ENCODE data around the gene OTUB2.
A peak's percentile ranks its signal among the peaks of the same experiment; 100 is the strongest.

OTUB2 gene

DNA sequence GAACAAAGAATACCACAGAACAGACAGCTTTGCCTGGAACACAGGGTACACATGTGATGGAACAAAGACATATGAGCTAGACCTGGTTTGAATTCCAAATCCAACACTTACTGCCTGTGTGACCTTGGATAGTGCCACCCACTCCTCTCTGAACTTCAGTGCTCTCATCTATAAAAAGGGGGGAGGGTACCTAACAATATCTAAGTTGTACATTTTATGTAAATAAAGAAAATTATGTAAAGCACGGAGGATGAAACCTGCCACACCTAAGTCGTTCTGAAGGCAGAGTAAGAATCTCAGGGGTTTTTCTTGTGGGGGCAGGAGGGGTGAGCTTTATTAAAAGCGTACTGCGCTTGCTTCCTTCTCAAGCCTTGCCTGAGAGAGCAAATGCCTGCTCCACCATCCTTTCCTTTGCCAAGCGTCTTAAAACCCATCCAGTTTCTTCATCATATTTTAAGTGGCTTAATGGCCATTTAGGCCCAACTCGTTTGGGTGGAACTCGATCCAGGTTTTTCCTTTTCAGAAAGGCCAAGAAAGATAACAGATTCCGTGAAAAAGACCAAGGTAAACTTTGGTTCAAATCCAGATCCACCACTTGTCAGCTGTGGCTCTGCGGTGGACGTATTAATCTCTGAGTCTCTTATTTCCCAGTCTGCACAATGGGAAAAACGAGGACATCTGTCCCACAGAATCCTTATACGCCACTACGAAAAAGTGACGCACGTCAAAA is 53.9 kb downstream of the OTUB2 start:
- Histone ChIP-seq H3K9ac (ENCODE audit: low read depth, low read length) (peak overlapping the region; percentile 90), H2AFZ (ENCODE audit: low read depth, low read length) (peak overlapping the region; percentile 95), H3K36me3 (ENCODE audit: insufficient read depth, low read length) (peaks cover 42% of the 10 kb centered on the region), H3K27ac (ENCODE audit: low read length) (peak overlapping the region; percentile 88), H3K79me2 (ENCODE audit: insufficient read depth, low read length) (peaks cover 76% of the 10 kb centered on the region), H3K4me2 (ENCODE audit: insufficient read depth, low read length) (peak overlapping the region; percentile 87), H4K20me1 (ENCODE audit: insufficient read depth, low read length) (peaks cover 35% of the 10 kb centered on the region), H3K9me3 (ENCODE audit: insufficient read depth, low read length, severe bottlenecking) (peaks cover 8% of the 10 kb centered on the region), H3K4me3 (ENCODE audit: low read depth in 1 of 2, low read length in 2 of 2) (peak overlapping the region; percentile 69 to 71), H3K4me1 (ENCODE audit: insufficient read depth, low read length) (peaks cover 59% of the 10 kb centered on the region), H3K27me3 (ENCODE audit: insufficient read depth, low read length, poor library complexity) (no peaks in the 10 kb centered on the region)
- TF ChIP-seq CTCF (IDR thresholded peaks at IDR 0.05; ENCODE audit: borderline replicate concordance, extremely low read depth, low read length, poor library complexity, severe bottlenecking) (no peak), EZH2 (IDR thresholded peaks at IDR 0.05; ENCODE audit: borderline replicate concordance, low read depth, low read length, severe bottlenecking) (no peak)
- ATAC-seq (ENCODE audit: insufficient read depth, low read depth), result no peak
- peak; percentile 11 for DNase-seq

DNA sequence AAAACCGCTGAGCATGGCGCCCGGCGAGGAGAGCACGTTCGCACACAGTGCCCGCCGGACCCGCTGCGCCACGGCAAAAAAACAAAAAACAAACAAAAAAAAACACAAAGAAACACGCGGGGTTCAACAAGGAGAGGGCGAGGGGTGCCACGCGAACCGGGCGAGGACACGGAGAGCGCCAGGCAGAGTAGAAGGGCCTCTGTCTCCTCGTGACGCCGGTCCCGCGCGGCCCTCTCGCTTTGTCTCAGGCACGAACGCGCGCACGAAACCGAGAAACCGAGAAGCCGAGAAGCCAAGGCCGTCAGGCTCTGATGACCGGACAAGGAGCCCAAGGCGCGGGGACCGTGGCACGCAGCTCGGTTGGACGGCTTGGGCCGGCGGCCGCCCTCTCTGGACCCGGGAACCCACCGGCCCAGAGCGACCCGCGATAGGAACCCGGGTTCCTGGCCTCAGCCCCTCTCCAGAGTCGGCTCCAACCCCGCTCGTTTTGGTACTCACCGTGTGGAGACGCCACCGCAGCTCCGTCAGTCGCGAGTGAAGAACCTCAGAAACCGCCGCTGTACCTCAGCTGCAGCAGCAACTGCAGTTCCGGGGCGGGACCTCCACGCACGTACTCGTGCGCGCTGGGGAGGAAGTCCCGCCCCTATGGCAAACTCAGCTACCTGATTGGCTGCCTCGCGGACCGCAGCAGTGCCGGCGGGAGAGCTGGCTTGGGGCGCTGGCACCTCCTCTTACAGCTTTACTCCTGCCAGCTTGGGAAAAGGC is 54.7 kb downstream of the OTUB2 start, which contains the start of the genes DDX24 and IFI27L1:
Gene DDX24, minus strand, starts transcription at position 582 of the 765 bp plus-strand sequence. CDS start 1,460 bp downstream, outside the sequence.
Gene IFI27L1, plus strand, starts transcription at position 690 of the 765 bp plus-strand sequence. CDS start 15,628 bp downstream, outside the sequence.
- no peak for TF ChIP-seq CTCF (IDR thresholded peaks at IDR 0.05; ENCODE audit: borderline replicate concordance, extremely low read depth, low read length, poor library complexity, severe bottlenecking)
- TF ChIP-seq EZH2 (IDR thresholded peaks at IDR 0.05; ENCODE audit: borderline replicate concordance, low read depth, low read length, severe bottlenecking), result no peak
- H3K27me3 ChIP-seq (ENCODE audit: insufficient read depth, low read length, poor library complexity), result no peaks in the 10 kb centered on the region
- H3K79me2 ChIP-seq (ENCODE audit: insufficient read depth, low read length), result peaks cover 68% of the 10 kb centered on the region
- ATAC-seq (ENCODE audit: insufficient read depth, low read depth), result peak; percentile 94
- peak within 1 kb of the TSS; percentile 95 for H2AFZ ChIP-seq (ENCODE audit: low read depth, low read length)
- peak within 1 kb of the TSS; percentile 69 to 71 for H3K4me3 ChIP-seq (ENCODE audit: low read depth in 1 of 2, low read length in 2 of 2)
- peaks cover 35% of the 10 kb centered on the region for H4K20me1 ChIP-seq (ENCODE audit: insufficient read depth, low read length)
- H3K27ac ChIP-seq (ENCODE audit: low read length), result peak within 1 kb of the TSS; percentile 88
- peak within 1 kb of the TSS; percentile 87 for H3K4me2 ChIP-seq (ENCODE audit: insufficient read depth, low read length)
- H3K9ac ChIP-seq (ENCODE audit: low read depth, low read length), result peak within 1 kb of the TSS; percentile 90
- H3K9me3 ChIP-seq (ENCODE audit: insufficient read depth, low read length, severe bottlenecking), result peaks cover 4% of the 10 kb centered on the region
- H3K36me3 ChIP-seq (ENCODE audit: insufficient read depth, low read length), result peaks cover 34% of the 10 kb centered on the region
- peaks cover 57% of the 10 kb centered on the region for H3K4me1 ChIP-seq (ENCODE audit: insufficient read depth, low read length)
- DNase-seq, result peak; percentile 96

DNA sequence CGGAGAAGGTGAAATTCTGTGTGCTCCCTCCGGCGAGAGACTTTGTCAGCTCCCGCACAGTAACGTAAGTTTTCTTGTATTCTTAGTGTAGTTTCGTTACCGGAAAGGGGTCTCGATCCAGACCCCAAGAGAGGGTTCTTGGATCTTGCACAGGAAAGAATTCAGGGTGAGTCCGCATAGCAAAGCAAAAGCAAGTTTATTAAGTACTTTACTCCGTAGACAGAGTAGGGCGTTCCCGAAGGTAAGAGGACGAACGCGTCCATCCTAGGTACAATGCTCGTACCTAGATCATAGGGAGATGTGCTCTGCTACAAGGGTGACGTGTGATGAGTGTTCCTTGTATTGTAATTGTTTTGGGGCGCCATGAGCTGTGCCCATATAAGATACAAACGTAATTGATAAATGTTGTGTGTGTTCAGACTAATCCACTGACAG is 55.3 kb downstream of the OTUB2 start:
- TF ChIP-seq CTCF (IDR thresholded peaks at IDR 0.05; ENCODE audit: borderline replicate concordance, extremely low read depth, low read length, poor library complexity, severe bottlenecking) (no peak), EZH2 (IDR thresholded peaks at IDR 0.05; ENCODE audit: borderline replicate concordance, low read depth, low read length, severe bottlenecking) (no peak)
- no peaks in the 10 kb centered on the region for H3K9me3 ChIP-seq (ENCODE audit: insufficient read depth, low read length, severe bottlenecking)
- H3K9ac ChIP-seq (ENCODE audit: low read depth, low read length), result peak overlapping the region; percentile 90
- H4K20me1 ChIP-seq (ENCODE audit: insufficient read depth, low read length), result peaks cover 31% of the 10 kb centered on the region
- H3K79me2 ChIP-seq (ENCODE audit: insufficient read depth, low read length), result peaks cover 62% of the 10 kb centered on the region
- ATAC-seq (ENCODE audit: insufficient read depth, low read depth), result peak; percentile 25
- DNase-seq, result no peak
- peak overlapping the region; percentile 87 for H3K4me2 ChIP-seq (ENCODE audit: insufficient read depth, low read length)
- peak overlapping the region; percentile 95 for H2AFZ ChIP-seq (ENCODE audit: low read depth, low read length)
- H3K27me3 ChIP-seq (ENCODE audit: insufficient read depth, low read length, poor library complexity), result no peaks in the 10 kb centered on the region
- H3K4me1 ChIP-seq (ENCODE audit: insufficient read depth, low read length), result peaks cover 51% of the 10 kb centered on the region
- peak overlapping the region; percentile 88 for H3K27ac ChIP-seq (ENCODE audit: low read length)
- H3K4me3 ChIP-seq (ENCODE audit: low read depth in 1 of 2, low read length in 2 of 2), result peak overlapping the region; percentile 69 to 71
- peaks cover 30% of the 10 kb centered on the region for H3K36me3 ChIP-seq (ENCODE audit: insufficient read depth, low read length)

Data from DND-41 (cell line).